GM21723 (cell line): ENCODE results near the gene PIP4P1.
A peak's percentile ranks its signal among the peaks of the same experiment; 100 is the strongest.

Experiments used
- ATAC-seq: cut with Tn5 transposase; IDR thresholded peaks from one replicate; pipeline ENCODE4 v1.9.1; 2021; ENCODE audit warnings: mild to moderate bottlenecking, moderate library complexity; ENCODE audit not compliant: unreplicated experiment

Gene PIP4P1

DNA sequence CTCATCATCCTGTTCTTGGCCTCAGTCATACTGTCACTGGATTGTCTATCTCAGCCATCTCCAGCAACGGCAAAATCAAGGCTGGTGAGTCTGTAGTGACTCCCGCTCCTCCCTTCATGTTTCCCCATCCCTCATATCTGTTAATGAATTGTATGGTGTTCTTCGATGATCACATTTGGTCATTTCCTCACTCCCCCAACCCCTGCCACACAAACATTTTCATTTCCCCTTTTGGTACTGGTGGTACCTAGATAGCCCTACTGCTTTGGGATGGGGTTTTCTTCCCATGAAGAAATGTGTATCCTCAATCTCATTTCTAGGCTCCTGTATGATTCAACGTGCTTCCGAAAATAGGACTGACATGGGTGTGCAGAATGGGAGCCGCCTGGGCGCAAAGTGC is 22.6 kb downstream of the PIP4P1 start:
- no peak for ATAC-seq

DNA sequence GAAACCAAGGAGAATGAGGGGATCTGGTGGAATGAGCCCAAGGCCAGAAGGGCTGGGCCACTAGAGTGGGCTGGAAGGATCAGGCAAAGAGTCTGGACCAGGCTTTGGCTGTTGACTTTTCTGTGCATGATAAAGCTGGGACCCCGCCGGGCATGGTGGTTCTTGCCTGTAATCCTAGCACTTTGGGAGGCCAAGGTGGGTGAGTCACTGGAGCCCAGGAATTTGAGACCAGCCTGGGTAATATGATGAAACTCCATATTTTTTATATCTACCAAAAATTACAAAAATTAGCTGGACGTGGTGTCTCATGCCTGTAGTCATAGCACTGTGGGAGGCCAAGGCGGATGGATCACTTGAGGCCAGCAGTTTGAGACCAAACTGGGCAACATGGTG is 24.9 kb downstream of the PIP4P1 start:
- ATAC-seq: no peak

DNA sequence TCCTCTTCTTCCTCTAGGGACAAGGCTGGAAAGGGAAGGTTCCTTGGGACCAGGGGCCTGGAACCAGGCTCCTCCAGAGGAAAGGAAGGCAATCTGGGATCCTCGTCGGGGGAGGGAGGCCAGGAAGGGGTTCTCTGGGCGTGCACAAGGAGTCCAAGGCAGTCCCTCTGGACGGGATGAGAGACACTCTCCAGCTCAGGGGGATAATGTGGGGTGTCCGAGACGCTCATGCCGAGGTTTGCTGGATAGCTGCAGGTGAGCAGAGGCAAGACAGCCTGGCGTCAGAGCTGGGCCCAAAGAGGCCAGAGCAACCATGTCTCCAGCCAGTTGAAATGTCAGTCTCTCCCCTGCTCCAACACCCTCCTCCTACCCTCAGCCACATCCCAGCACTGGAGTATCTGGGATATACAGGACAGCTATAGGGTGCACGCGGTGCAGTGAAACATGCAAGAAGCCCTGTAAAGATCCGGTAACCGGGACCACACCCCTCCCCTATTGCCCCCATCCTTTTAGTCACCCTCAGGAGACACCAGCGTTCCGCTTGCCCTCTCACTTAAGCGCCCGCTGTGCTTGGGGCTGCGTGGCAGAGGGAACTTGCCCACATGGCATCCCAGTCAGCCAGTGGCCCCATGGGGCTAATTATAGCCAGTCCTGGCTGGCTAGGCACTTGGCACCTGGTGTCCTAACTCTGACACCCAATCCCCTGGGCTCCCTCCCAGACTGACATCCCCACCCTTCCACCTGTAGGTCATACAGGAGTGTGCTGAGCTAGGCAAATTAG is 25.5 kb downstream of the PIP4P1 start, which contains the start of gene KLHL33:
Gene KLHL33 (minus strand): TSS at position 585 of the 781 bp plus-strand sequence. CDS start 355 bp downstream, at position 230.
- ATAC-seq: no peak

DNA sequence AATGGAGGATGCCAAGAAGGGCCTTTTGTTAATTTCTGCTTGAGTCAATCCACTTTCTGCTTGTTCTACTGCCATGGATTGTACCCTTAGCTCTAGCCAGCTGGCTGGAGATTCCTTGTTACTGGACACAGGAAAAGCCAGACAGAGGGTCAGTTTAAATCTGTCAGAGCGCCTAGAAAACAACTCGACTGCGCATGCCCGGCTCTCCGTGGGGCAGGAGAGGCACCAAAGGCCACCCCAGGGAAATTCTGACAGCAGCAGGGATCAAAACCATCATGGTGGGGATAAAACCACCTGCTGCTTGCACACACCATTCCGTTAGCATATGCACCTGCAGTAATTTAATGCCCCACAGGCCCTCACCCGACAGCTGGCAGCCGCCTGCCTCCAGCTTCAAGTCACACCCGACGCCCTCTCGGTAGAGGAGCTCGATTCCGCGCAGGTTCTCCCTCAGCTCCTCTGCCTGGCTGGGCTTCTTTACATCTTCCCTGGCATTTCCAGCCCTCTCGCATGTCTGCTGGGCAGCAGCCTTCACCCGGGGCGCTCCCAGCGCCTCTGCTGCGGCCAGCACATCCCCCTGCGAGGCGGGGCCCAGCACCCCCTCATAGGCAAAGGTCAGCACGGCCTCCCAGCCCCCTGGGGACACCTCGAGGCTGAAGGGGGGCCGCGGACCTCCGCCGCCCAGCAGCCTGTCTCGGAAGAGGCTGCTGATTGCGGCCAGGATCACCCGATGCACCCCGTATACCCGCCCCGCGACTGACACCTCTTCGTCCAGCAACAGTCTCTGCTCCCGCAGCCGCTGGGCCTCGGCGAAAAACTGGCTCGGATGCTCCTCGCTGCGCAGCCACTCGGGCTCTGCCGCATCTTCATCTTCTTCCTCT is 26.3 kb downstream of the PIP4P1 start:
- ATAC-seq: no peak

DNA sequence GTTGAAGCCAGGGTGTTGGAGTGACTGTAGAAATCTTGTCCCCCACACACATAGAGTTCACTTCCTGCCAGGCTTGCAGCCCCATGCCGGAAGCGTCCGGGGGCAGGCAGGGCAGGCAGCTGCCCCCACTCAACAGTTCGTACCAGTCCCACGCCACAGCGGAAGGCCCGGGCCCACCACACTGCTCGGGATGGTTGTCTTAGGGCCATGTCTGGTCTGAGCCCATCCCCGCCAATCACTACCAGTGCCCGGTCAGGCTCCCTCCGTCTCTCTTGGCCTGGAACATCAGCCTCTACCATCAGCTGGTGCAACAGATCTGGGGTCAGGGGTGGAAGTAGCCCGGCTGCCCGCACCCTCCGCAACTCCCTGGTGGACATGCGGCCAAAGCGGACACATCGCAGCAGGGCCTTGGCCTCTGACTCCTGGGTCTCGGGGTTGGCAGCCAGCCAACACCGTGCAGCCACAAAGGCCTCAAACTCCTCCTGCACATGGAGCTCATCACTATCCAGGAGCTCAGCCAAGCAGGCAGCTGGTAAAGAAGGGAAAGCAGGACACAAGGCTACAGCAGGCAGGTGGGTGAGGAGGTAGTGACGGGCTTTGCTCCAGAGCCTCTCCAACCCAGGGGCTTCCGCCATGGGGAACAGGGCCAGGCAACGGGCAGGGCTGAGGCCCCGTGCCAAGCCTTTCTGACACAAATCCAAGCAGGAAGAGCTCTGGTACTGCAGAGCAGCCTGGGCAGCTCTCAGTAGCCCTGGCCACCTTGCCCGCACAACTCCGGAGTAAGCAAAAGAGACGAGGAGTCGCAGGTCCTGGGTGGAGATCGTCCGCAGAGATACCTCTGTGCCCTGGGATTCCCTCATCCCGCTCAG is 31.2 kb downstream of the PIP4P1 start:
- ATAC-seq: no peak

DNA sequence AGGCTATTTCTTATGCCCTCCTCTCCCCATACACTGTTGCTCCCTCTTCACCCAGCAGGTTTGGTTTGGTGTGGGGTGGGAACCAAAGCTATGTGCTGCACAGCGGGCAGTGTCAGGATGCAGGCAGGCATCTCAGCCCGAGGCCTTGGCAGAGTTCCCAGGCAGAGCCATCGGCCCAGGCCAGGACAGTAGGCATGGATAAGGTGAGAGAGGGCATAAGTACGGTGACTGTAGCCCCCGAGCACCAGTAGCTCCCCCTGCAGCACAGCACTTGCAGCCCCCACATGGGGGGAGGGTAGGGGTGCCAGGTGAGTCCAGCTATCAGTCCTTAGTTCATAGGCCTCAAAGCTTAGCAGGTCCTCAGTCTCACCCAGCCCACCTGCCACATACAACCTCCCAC is 32.4 kb downstream of the PIP4P1 start:
- no peak for ATAC-seq

DNA sequence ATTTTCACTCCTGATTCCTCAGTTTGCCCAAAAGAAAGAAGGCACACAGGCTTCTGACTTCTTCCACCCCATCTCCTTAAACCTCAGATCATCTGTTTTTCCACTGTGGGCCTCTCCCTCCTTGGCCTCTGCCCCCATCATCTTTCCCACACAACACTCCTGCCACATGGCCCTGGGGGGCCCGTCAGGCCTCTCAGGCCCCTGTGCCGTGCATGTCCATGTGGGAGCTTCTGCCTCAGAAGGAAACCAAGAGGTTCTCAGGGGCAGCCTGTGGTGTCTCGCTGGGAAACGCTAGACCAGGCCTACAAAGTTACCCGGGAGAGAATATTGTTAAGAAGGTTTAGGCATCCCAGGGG is 33.2 kb downstream of the PIP4P1 start:
- ATAC-seq: peak; percentile 44

DNA sequence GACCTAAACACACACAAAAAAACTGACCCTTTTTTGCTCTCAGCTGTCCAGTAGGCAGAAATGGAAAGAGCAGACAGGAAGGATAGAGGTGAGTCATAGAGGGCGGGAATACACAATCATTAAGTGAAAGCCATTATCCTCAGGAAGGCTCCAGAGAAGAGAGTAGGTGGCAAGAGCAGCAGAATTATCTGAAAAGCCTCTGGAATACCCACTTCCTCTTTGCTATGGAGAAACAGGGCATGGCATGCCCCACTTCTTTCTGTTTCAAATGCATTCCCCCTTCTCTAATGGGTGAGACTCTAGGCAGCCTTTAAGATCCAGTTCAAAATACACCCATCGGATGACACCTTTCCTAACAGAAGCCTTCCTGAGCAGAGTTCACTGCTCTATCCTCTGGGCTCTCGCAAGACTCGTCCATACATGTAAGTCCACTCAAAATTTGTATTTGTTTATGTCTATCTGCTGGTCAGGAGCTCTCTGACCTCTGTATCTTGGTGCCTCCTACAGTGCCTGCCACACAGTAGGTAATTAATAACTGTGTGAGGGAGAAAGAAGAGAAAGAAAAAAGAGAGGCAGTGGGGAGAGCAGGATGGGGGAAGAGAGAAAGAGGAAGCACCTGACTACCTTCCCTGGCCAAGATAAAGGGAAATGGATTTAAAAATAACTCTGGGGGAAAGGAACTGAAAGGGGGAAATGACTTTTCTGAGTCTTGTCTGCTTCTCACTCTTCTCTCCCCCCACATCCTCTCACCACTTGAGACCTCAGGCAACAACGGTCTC is 33.8 kb downstream of the PIP4P1 start:
- ATAC-seq: peak; percentile 82

DNA sequence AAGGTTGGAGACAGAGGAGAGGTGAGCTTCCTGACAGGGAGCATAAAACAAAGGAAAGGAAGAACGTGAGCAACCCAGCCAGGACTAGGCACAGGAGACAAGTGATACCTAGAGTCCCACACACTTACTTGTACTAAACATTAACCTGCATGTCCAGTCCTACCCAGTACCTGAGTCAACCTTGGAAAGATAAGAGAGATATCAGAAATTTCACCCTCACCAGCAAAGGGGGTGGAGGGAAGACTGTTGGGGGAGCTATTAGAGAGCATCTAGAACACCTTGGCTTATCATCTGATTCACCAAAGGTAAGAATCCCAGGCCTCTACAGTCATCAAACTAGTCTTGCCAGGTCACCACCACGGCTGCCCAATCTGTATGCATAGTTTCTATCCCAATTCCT is 36.4 kb downstream of the PIP4P1 start:
- ATAC-seq: no peak

DNA sequence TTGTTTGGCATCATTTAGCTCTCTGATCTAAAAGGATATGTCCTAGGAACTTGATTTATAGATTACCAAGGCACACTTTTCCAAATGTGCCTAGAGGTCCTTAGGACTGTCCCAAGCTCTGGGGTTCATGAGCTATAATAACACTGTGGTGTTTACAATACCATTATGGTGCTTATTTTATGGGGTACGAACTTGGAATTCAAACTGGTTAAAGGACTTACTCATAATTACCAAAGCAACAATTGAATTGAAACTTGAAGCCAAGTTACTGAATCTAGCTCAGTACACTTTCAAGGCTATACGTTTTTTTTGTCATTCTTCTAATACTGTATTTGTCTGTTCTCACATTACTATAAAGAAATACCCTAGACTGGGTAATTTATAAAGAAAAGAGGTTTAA is 38.3 kb downstream of the PIP4P1 start:
- no peak for ATAC-seq

DNA sequence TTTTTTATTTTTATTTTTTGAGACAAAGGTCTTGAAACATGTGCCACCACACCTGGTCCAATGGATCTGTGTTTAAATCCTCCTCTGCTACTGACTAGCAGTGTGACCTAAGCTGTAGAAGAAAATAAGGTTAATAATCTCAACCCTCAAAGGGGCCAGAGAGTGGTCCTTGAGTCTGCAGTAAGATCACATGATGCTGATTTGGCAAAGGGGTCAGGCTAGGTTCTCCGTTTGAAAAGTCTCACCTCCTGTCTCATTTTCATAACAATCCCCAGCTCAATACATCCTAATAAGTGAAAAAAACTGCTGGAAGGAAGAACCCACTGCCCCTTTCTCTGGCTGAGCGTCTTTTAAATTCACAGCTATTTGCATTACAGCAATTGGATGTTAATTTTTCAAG is 40.0 kb downstream of the PIP4P1 start:
- ATAC-seq: no peak

DNA sequence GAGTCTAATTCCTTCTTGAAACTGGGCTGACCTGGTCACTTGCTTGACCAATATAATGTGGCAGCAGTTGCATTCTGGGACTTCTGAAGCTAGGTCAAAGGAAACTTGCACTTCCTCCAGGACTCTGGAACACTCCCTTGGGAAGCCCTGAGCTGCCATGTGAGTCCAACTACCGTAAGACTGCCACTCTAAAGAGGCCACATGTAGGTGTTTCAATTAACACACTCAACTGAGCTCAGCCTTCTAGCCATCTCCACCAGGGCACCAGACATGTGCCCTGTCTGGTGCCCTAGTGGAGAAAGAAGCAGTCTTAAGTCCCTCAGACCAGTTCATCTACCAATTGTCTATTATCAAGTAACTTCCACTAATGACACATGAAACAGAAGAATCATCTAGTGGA is 41.8 kb downstream of the PIP4P1 start:
- no peak for ATAC-seq

DNA sequence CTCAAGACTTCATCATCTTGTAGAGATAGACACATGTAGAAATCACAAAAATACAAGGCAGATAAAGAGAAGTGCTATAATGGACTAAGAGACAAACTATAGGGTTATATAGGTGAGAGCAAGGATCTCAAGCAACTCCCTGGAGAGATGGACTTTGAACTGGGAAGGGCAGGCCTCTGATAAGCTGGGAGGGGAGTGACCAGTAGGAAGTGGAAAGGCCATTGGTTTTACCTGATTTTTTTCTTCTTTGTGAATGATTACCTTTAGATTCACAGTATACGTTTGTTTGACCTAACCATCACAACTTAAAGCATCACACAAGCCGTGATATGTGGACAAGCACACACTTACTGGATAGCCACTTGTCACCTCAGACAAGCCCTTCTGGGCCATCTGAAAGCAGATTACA is 42.7 kb downstream of the PIP4P1 start:
- no peak for ATAC-seq

DNA sequence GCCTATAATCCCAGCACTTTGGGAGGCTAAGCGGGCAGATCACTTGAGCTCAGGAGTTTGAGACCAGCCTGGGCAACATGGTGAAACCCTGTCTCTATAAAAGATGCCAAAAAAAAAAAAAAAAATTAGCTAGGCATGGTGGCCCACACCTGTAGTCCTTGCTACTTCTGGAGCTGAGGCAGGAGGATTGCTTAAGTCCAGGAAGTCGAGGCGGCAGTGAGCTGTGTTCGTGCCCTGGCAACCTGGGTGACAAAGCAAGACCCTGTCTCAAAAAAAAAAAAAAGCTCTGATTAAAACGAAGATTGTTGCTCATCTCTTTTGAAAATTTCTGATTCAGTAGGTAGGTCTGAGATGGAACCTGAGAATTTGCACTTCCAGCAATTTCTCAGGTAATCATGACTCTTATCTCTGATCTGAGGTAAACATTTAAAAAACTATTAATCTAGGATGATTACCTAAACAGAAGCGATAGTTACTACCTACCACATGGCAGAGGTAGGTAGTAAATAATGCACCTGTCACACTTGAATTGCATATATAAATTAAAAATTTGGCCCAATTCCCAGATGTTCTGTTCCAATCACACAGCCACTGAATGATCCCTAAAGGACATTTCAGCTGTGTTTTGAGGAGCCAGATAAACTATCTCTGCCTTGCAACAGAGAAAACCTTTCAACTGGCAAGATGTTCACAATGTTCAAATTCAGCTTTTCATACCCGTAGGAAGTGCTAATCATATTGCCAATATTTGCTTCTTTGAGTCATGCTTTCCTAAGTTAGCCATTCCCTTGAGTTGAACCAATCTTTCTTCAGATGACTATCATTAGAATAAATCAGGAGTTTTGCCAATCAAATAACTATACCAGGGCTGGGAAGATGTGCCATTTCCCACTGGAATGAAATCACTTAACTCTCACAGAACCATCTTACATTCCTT is 43.7 kb downstream of the PIP4P1 start:
- ATAC-seq: no peak

DNA sequence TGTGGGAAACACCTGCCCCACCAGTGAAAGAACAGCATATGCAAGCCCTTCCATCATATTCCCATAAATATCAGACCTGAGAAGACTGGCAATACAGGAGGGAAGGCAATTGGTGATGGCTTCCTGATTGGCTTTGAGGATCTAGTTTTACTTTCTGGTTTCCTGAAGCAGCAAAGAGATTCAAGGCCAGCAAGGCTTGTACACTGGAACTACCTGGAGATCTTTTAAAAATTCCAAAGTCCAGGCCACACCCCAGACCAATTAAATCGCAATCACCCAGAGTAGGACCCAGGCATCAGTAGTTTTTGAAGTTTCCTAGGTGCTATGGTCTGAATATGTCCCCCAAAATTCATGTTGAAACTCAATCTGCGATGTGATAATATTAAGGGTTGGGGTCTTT is 45.0 kb downstream of the PIP4P1 start:
- no peak for ATAC-seq

DNA sequence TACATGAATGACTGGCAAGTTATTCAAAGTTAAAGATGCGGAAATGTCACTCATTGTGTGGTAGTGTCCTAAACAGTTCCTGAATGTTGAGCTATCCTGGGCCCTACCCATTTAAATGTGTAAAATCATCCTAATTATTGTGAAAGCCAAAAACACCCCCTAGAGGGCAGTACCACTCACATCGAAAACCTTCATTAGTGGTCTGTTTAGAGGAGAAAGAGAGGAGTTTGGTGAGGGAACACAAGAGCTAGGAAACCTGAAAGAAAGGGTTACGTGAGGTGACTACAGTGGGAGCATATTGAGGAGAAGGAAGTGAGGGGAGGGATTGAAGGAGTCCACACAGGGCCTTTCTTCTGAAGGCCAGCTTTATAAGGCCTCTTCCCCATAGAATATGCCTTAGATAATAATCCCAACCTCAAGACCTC is 45.4 kb downstream of the PIP4P1 start:
- ATAC-seq: no peak

DNA sequence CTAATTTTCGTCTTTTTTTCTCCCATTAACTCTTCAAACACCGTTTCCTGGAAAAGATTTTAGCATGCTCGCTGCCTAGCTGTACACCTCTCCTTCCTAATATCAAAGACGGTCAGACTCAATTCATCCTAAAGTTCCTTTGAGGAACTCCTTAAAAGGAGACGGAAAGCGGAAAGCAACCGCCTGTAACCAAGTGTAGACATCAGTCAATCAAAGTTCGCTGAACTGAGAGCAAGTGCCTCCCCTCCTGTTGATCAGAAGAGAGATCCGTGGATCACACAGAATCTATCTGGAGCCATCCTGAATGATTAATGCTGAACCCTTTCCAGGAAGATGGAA is 47.5 kb downstream of the PIP4P1 start:
- ATAC-seq: peak; percentile 42

DNA sequence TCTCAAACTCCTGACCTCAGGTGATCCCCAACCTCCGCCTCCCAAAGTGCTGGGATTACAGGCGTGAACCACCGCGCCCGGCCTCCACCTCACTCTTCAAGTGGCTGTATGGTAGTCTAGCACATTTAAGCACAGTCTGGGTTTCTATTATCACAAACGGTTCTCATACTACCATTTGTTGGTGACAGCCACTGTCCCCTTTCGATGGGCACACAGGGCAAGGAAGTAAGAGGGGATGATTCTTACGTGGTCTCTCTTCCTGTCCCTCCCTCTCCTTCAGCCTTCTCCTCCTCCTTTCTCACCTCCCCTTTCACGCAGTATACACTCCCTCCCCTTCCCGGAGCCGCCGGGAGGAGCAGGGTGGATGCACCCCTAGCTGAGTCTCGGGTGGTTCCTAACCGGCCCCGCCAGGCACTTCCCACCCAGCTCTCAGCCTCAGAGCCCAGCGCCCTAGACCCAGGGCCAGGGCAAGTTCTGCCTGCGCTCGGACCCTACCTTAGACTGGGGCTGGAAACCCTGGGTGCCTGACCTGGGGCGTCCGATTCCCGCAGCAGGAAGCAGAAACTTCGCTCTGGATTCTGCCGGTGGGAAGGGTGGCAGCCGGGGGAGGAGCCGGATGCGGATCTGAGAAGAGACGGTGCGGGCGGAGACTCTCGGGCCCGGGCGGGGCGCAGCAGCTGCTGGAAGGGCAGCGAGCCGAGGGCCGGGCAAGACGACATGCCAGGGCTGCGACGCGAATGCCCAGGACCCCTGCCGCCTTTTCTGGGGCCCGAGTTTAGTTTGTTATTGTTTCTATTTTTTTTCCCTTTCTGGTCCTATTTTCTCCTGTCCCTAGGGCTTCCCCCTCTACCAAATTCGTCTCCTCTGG is 48.1 kb downstream of the PIP4P1 start, which contains the start of gene TEP1:
Gene TEP1 (minus strand): TSS at position 626 of the 868 bp plus-strand sequence. CDS start 5,062 bp downstream, outside the sequence.
- ATAC-seq: peak; percentile 79
